GM04504 (cell line): ENCODE data around the gene ZNF136.

ENCODE experiments used
- DNase-seq: peaks from one replicate; pipeline ENCODE4 v3.0.0-alpha.2; 2012; ENCODE audit warnings: low read depth

Gene ZNF136

GRCh38 chr19:12194827-12195731 lies 32.2 kb downstream of the ZNF136 start:
- DNase-seq = no peak

- DNase-seq = no peak
These were observed 35.2 kb downstream of the ZNF136 start for GRCh38 chr19:12198136-12198535.

DNA sequence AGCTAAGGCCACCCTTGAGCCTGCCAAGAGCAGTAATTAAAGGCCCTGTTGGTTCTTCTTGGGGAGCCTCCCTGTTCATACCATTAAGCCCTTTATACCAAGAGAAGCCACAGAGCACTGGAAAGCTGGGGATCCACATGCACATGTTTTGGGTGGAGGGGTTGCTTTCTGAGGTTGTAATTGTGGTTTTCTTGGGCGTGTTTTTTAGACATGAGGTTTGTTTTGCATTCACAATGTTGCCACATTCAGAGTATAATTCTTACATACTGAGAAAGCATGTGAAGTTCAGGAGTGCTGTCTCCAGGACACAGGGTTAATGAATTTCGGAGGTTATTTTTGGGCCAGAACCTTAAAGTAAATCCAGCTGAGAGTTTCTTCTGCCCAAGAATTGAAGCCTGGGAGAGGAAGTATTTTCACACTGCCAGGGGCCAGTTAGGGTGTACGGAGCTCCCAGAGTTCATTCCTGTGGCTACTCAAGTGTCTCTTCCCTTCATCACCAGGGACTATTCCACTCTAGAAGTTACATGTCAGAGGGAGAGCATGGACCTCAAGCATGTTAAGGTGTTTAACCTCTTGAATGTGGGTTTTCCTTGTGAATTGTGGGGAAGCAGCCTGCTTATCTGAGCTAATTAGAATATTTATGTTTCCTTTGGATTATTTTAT lies 37.0 kb downstream of the ZNF136 start:
- no peak for DNase-seq

DNA sequence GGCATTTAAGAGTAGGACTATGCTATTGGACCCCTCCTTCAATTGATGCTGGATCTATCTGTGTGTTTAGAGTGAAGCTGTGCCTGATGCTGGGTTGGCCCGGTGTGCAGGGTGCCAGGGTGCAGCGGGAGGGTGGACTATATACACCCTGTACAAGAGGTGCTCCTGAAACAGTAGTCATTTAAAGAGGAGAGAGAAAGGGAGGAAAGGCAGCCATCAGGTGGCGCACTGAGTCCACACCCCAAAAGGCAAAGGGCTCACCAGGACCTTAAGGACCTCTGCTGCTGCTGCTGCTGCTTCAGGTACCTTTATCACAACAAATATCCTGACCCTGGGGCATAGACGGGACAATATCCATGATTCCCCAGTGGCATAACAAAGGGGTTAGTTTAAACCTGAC lies 39.4 kb downstream of the ZNF136 start:
- no peak for DNase-seq

DNA sequence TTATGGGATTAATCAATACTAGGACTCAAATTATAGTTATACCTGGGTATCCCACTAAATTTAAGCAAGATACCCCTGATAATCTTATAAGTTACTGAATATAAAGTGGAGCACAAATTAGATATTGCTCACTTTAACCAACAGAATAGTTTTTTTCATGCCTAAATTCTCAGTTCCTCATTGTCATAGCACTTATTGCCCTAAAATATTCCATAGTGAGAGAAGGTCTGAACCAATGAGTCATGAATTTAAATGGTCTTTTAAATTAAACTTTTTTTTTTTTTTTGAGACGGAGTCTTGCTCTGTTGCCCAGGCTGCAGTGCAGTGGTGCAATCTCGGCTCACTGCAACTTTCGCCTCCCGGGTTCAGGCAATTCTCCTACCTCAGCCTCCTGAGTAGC lies 42.4 kb downstream of the ZNF136 start:
- no peak for DNase-seq

- no peak for DNase-seq
These were observed 45.3 kb downstream of the ZNF136 start for GRCh38 chr19:12208221-12208620.

DNA sequence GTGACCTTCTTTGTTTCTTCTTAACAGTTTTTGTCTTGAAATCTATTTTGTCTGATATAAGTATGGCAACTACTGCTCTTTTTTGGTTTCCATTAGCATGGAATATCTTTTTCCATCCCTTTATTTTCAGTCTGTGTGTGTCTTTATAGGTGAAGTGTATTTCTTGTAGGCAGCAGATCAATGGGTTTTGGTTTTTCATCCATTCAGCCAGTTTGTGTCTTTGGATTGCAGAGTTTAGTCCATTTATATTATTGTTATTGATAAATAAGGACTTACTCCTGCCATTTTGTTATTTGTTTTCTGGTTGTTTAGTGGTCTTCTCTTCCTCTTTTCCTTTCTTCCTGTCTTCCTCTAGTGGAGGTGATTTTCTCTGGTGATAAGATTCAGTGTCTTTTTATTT lies 54.4 kb downstream of the ZNF136 start:
- no peak for DNase-seq

- DNase-seq = no peak
These were observed 60.2 kb downstream of the ZNF136 start for GRCh38 chr19:12222980-12223630.

DNA sequence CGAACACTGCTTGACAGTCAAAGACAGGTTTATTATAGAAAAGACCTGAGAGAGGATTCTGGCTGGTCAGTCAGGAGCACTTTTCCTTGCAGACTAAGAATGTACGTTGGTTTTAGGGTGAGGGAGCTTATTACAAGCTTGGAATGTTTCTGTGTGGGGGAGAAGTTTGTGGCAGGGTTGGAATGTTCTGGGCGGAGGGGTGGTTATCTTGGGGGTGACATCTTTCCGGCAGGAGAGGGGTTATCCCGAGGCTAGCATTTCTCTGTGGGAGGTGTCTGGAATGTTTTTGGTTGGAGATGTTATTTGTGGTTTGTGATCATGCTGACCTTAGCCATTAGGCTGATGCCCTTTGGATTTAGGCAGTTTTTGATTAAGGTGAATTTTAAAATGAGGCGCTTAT lies 61.8 kb downstream of the ZNF136 start:
- no peak for DNase-seq

DNA sequence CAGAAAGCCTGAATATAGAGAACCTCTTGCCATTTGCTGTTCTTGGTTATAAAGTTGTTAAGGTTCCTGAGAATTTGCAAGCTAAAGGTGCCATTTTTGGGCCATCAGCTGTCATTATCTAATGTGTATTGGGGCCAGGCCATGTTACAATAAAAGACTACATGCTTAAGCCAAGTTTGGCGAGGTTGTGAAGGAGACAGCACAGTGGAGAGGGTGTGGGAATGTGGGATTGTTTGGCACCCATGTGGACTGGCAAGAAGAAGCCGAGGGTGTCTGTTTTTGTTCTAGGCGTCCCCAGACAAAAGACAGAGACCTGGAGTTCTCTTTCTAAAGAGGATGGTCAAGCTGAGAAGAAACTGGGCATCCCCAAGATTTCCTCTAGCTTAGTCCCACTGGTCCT lies 67.1 kb downstream of the ZNF136 start:
- DNase-seq = no peak

DNA sequence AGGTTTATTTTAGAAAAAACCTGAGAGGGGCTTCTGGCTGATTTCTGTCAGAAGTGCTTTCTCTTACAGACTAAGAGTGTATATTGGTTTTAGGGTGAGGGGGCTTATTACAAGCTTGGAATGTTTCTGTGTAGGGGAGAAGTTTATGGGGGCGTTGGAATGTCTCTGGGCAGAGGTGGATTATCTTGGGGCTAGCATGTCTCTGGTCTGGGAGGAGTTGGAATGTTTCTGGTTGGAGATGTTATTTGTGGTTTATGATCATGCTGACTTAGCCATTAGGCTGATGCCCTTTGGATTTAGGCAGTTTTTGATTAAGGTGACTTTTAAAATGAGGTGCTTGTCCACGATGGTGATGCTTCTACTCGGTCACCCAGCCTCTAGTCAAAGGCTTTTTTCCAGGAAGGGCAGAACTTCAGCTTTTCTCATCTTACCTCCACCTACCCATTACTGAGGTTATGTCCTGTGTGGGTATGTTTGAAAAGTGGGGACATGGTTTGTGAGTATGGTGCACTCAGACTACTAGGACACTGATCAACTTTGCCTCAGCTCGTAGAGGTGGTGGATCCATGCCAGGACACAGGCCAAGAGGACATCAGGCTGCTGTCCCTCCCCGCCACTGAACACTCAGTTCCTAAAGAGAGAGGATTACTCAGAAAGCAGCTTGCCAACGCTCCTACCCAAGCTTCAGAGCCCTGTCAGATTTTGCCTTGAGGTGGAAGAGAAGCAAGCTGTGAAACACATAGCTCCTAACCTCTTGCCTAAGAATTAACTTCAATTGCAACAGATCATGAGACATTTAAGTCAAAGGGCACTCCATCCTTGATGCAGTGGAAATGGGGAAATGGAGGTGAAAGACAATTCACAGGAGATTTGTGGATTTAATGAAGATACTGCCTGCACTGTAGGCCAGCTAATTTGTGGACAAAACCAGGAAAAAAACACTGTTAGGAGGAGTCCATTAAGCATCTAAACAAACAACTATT lies 68.1 kb downstream of the ZNF136 start:
- no peak for DNase-seq

DNA sequence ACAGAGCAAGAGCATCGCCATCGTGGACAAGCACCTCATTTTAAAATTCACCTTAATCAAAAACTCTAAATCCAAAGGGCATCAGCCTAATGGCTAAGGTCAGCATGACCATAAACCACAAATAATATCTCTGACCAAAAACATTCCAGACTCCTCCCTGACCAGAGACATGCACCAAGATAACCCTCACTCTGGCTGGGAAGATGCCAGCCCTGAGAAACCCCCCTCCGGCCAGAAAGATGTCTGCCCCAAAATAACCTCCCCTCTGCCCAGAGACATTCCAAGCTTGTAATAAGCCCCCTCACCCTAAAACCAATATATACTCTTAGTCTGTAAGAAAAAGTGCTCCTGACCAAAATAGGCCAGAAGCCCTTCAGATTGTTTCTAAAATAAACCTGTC lies 70.1 kb downstream of the ZNF136 start:
- DNase-seq = no peak

- no peak for DNase-seq
These were observed 74.4 kb downstream of the ZNF136 start for GRCh38 chr19:12237143-12237839.
